HepG2 (cell line): ENCODE results near the gene SS18L1. TPM values are rescaled to one million over a fixed set of nuclear protein-coding genes. Genes with fewer than 3 reads are reported as not detected.

Source experiments
- CAMTA2 ChIP-seq: sonication (generic); formaldehyde crosslinking; IDR thresholded peaks from 2 replicates; pipeline ENCODE4 v1.4.0; 2020; ENCODE audit warnings: mild to moderate bottlenecking, missing genetic modification reagents, borderline replicate concordance
- KAT2B ChIP-seq: fragments of 150-350 bp; IDR thresholded peaks from 2 replicates; pipeline ENCODE4 v1.6.1; 2014; ENCODE audit warnings: low read depth, low read length, borderline replicate concordance
- PAWR ChIP-seq: sonication (generic); formaldehyde crosslinking; IDR thresholded peaks from 2 replicates; pipeline ENCODE4 v1.4.0; 2020; ENCODE audit warnings: missing genetic modification reagents, mild to moderate bottlenecking, borderline replicate concordance
- PHB2 ChIP-seq: fragments of 450-650 bp; IDR thresholded peaks from 2 replicates; pipeline ENCODE4 v1.6.1; 2018; ENCODE audit not compliant: partially characterized antibody
- PHF21A ChIP-seq: sonication (generic); formaldehyde crosslinking; IDR thresholded peaks from 2 replicates; pipeline ENCODE4 v1.5.0; 2020; ENCODE audit warnings: mild to moderate bottlenecking, missing genetic modification reagents
- RBAK ChIP-seq: sonication (generic); formaldehyde crosslinking; IDR thresholded peaks from 2 replicates; pipeline ENCODE4 v1.5.1; 2020; ENCODE audit warnings: mild to moderate bottlenecking, missing genetic modification reagents
- SALL1 ChIP-seq: sonication (generic); formaldehyde crosslinking; IDR thresholded peaks from 2 replicates; pipeline ENCODE4 v1.8.0; 2022; ENCODE audit warnings: mild to moderate bottlenecking, missing genetic modification reagents
- SMAD9 ChIP-seq: sonication (generic); formaldehyde crosslinking; IDR thresholded peaks from 2 replicates; pipeline ENCODE4 v1.5.1; 2020; ENCODE audit warnings: mild to moderate bottlenecking, missing genetic modification reagents
- ZMYM3 ChIP-seq: sonication (generic); formaldehyde crosslinking; IDR thresholded peaks from 2 replicates; pipeline ENCODE4 v1.5.1; 2020; ENCODE audit warnings: mild to moderate bottlenecking, missing genetic modification reagents
- polyA plus RNA-seq, 8 experiments: library from polyadenylated mRNA; depleted of rRNA in 3 of 8; stranded (reverse) in 7 of 8; unstranded in 1 of 8; fragments of >200 nt; fragmentation: Illumina TruSeq in 4 of 8; extraction: Trizol in 4 of 8; gene quantifications; 2 replicates each; pipeline versions ENCODE4 v1.2.1 to v1.2.3, GENCODE V29; 2011 to 2016; ENCODE audit warnings: low read depth in 4 of 8, missing spikeins in 1 of 8, mixed read lengths in 1 of 8; ENCODE audit not compliant: insufficient read depth in 1 of 8
- total RNA-seq, 5 experiments: library from RNA; depleted of rRNA; stranded (reverse); fragments of >200 nt; fragmentation: Illumina TruSeq; extraction: Trizol; gene quantifications; 2 replicates each; pipeline ENCODE4 v1.2.3, GENCODE V29; 2016; ENCODE audit warnings: low read depth in 1 of 5
- TF ChIP-seq, protein P1 (sequence below): sonication (generic); formaldehyde crosslinking; IDR thresholded peaks from 2 replicates; pipeline ENCODE4 v1.4.0; 2020; ENCODE audit warnings: mild to moderate bottlenecking, missing genetic modification reagents
- TF ChIP-seq, protein P2 (sequence below): sonication (generic); formaldehyde crosslinking; IDR thresholded peaks from 2 replicates; pipeline ENCODE4 v1.5.1; 2020; ENCODE audit warnings: mild to moderate bottlenecking, missing genetic modification reagents, moderate library complexity
- TF ChIP-seq, protein P3 (sequence below): sonication (generic); formaldehyde crosslinking; IDR thresholded peaks from 2 replicates; pipeline ENCODE4 v1.4.0; 2020; ENCODE audit warnings: missing genetic modification reagents
- TF ChIP-seq, protein P4 (sequence below): sonication (generic); formaldehyde crosslinking; IDR thresholded peaks from 2 replicates; pipeline ENCODE4 v1.4.0; 2020; ENCODE audit warnings: missing genetic modification reagents, borderline replicate concordance
- TF ChIP-seq, protein P5 (sequence below): sonication (generic); formaldehyde crosslinking; IDR thresholded peaks from 2 replicates; pipeline ENCODE4 v1.5.1; 2020; ENCODE audit warnings: missing genetic modification reagents, mild to moderate bottlenecking, borderline replicate concordance

SS18L1 gene
- total and polyA plus RNA-seq, 2 of the 13 experiments (the other 11 are each of a cell fraction or from before 2014, with no cell fraction given), result 17.8 to 27.6 TPM

DNA sequence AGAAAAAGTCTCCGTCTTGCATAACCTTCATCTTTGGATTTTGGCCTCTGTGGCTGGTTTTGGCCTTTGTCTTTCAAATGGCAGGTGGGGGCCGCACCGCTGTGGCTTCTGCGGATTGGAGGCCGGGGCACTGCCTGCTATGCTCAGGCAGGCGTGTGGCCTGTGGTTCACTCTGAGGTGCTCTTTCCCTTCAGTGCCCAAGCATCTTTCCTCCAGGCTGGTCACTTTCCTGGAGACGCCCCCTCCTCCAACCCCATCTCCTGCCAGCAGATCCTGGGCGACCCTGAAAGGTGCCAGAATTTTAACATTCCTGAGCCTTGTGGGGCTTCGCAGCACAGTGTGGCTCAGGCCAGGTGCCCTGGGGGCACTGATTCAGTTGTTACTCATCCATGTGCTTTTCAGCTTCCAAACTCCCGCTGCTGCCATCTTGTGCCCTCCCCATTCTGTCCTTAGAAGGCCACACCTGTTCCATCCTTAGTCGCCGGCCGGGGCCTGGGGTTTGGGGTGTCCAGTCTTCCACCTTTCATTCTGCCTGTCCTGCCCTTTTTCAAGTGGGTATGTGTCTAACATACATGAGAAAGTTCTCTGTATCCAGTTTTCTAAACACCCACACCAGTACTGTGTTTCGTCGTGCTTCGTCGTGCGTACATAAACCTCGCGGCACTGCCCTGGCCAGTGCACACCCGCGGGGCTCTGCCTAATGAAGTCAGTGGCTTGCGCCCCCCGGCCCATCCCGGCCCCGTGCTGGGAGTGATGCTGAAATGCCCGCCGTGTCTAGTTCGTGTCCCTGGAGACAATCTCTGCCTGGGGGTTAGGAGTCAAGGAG is 12.1 kb downstream of the SS18L1 start (continued):
- TF ChIP-seq PHB2 (no peak), PAWR (CRISPR knock-in tag) (no peak), ZMYM3 (CRISPR knock-in tag) (0 out of 2 replicates have a peak, but pooled peaks have one; percentile 76), SALL1 (CRISPR knock-in tag) (peak; percentile 86; the same call in 1 of the 2 replicates), KAT2B (no peak), CAMTA2 (CRISPR knock-in tag) (peak; percentile 72; the same call in 1 of the 2 replicates), SMAD9 (CRISPR knock-in tag) (no peak), RBAK (CRISPR knock-in tag) (no peak; the same call in 1 of the 2 replicates), PHF21A (CRISPR knock-in tag) (peak; percentile 51; the same call in 1 of the 2 replicates)
- TF ChIP-seq, protein P1, sequence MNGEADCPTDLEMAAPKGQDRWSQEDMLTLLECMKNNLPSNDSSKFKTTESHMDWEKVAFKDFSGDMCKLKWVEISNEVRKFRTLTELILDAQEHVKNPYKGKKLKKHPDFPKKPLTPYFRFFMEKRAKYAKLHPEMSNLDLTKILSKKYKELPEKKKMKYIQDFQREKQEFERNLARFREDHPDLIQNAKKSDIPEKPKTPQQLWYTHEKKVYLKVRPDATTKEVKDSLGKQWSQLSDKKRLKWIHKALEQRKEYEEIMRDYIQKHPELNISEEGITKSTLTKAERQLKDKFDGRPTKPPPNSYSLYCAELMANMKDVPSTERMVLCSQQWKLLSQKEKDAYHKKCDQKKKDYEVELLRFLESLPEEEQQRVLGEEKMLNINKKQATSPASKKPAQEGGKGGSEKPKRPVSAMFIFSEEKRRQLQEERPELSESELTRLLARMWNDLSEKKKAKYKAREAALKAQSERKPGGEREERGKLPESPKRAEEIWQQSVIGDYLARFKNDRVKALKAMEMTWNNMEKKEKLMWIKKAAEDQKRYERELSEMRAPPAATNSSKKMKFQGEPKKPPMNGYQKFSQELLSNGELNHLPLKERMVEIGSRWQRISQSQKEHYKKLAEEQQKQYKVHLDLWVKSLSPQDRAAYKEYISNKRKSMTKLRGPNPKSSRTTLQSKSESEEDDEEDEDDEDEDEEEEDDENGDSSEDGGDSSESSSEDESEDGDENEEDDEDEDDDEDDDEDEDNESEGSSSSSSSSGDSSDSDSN, result peak; percentile 35; the same call in 1 of the 2 replicates
- TF ChIP-seq, protein P2, sequence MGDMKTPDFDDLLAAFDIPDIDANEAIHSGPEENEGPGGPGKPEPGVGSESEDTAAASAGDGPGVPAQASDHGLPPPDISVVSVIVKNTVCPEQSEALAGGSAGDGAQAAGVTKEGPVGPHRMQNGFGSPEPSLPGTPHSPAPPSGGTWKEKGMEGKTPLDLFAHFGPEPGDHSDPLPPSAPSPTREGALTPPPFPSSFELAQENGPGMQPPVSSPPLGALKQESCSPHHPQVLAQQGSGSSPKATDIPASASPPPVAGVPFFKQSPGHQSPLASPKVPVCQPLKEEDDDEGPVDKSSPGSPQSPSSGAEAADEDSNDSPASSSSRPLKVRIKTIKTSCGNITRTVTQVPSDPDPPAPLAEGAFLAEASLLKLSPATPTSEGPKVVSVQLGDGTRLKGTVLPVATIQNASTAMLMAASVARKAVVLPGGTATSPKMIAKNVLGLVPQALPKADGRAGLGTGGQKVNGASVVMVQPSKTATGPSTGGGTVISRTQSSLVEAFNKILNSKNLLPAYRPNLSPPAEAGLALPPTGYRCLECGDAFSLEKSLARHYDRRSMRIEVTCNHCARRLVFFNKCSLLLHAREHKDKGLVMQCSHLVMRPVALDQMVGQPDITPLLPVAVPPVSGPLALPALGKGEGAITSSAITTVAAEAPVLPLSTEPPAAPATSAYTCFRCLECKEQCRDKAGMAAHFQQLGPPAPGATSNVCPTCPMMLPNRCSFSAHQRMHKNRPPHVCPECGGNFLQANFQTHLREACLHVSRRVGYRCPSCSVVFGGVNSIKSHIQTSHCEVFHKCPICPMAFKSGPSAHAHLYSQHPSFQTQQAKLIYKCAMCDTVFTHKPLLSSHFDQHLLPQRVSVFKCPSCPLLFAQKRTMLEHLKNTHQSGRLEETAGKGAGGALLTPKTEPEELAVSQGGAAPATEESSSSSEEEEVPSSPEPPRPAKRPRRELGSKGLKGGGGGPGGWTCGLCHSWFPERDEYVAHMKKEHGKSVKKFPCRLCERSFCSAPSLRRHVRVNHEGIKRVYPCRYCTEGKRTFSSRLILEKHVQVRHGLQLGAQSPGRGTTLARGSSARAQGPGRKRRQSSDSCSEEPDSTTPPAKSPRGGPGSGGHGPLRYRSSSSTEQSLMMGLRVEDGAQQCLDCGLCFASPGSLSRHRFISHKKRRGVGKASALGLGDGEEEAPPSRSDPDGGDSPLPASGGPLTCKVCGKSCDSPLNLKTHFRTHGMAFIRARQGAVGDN (CRISPR knock-in tag), result peak; percentile 88
- TF ChIP-seq, protein P3, sequence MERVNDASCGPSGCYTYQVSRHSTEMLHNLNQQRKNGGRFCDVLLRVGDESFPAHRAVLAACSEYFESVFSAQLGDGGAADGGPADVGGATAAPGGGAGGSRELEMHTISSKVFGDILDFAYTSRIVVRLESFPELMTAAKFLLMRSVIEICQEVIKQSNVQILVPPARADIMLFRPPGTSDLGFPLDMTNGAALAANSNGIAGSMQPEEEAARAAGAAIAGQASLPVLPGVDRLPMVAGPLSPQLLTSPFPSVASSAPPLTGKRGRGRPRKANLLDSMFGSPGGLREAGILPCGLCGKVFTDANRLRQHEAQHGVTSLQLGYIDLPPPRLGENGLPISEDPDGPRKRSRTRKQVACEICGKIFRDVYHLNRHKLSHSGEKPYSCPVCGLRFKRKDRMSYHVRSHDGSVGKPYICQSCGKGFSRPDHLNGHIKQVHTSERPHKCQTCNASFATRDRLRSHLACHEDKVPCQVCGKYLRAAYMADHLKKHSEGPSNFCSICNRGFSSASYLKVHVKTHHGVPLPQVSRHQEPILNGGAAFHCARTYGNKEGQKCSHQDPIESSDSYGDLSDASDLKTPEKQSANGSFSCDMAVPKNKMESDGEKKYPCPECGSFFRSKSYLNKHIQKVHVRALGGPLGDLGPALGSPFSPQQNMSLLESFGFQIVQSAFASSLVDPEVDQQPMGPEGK (CRISPR knock-in tag), result peak; percentile 97
- TF ChIP-seq, protein P4, sequence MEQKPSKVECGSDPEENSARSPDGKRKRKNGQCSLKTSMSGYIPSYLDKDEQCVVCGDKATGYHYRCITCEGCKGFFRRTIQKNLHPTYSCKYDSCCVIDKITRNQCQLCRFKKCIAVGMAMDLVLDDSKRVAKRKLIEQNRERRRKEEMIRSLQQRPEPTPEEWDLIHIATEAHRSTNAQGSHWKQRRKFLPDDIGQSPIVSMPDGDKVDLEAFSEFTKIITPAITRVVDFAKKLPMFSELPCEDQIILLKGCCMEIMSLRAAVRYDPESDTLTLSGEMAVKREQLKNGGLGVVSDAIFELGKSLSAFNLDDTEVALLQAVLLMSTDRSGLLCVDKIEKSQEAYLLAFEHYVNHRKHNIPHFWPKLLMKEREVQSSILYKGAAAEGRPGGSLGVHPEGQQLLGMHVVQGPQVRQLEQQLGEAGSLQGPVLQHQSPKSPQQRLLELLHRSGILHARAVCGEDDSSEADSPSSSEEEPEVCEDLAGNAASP (CRISPR knock-in tag), result peak; percentile 46; the same call in 1 of the 2 replicates
- TF ChIP-seq, protein P5, sequence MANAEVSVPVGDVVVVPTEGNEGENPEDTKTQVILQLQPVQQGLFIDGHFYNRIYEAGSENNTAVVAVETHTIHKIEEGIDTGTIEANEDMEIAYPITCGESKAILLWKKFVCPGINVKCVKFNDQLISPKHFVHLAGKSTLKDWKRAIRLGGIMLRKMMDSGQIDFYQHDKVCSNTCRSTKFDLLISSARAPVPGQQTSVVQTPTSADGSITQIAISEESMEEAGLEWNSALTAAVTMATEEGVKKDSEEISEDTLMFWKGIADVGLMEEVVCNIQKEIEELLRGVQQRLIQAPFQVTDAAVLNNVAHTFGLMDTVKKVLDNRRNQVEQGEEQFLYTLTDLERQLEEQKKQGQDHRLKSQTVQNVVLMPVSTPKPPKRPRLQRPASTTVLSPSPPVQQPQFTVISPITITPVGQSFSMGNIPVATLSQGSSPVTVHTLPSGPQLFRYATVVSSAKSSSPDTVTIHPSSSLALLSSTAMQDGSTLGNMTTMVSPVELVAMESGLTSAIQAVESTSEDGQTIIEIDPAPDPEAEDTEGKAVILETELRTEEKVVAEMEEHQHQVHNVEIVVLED (CRISPR knock-in tag), result 0 out of 2 replicates have a peak, but pooled peaks have one; percentile 34
